HFF-Myc (cell line): ENCODE measurements around the gene IST1.

ENCODE experiments used
- DNase-seq: peaks from one replicate; pipeline ENCODE4 v3.0.0-alpha.2; 2011; ENCODE audit warnings: low read depth; ENCODE audit errors: extremely low read depth
- H3K4me3 ChIP-seq: replicated peaks from 2 replicates; pipeline ENCODE4 v1.5.1; 2011; ENCODE audit warnings: low read depth, mild to moderate bottlenecking, control low read depth, low read length
- CTCF ChIP-seq: IDR thresholded peaks from 2 replicates; pipeline ENCODE4 v1.5.1; 2012; ENCODE audit warnings: mild to moderate bottlenecking, low read depth, low read length, control low read depth; ENCODE audit errors: missing control alignments

Gene IST1

GRCh38 chr16:71933913-71934695 is 38.8 kb downstream of the IST1 start:
- H3K4me3 ChIP-seq = no peak overlapping the region
- TF ChIP-seq CTCF = no peak
- no peak for DNase-seq

GRCh38 chr16:71937868-71938510 is 42.7 kb downstream of the IST1 start:
- DNase-seq = no peak

GRCh38 chr16:71943887-71944286 is 48.6 kb downstream of the IST1 start:
- no peak for DNase-seq
- TF ChIP-seq CTCF = no peak
- H3K4me3 ChIP-seq = no peak overlapping the region

More at GRCh38 chr16:71937868-71938510, 42.7 kb downstream of the IST1 start:
- H3K4me3 ChIP-seq = no peak overlapping the region
- no peak for TF ChIP-seq CTCF

- no peak overlapping the region for H3K4me3 ChIP-seq
- no peak for DNase-seq
- no peak for TF ChIP-seq CTCF
Measured at GRCh38 chr16:71945616-71946015, 50.3 kb downstream of the IST1 start.

GRCh38 chr16:71952825-71953224 is 57.5 kb downstream of the IST1 start:
- no peak for DNase-seq
- H3K4me3 ChIP-seq = no peak overlapping the region
- no peak for TF ChIP-seq CTCF

GRCh38 chr16:71954180-71954579 is 58.8 kb downstream of the IST1 start:
- no peak for DNase-seq
- TF ChIP-seq CTCF = no peak
- no peak overlapping the region for H3K4me3 ChIP-seq

- no peak for DNase-seq
- no peak for TF ChIP-seq CTCF
- no peak overlapping the region for H3K4me3 ChIP-seq
Measured at GRCh38 chr16:71954699-71955195, 59.4 kb downstream of the IST1 start.
